Suprapubic skin (tissue), 4 donors: ENCODE measurements around the gene WWOX.

ENCODE experiments used
- CTCF ChIP-seq, 2 donors: fragments of 200-600 bp in 1 of 2; fragments of 450-650 bp in 1 of 2; sonication (generic) in 1 of 2; IDR thresholded peaks; one replicate each; pipeline ENCODE4 v1.5.1; 2016 to 2019; ENCODE audit warnings: antibody characterized with exemption in 2 of 2, mild to moderate bottlenecking in 1 of 2, moderate library complexity in 1 of 2
- POLR2A ChIP-seq, 2 donors: fragments of 450-650 bp; IDR thresholded peaks; one replicate each; pipeline ENCODE4 v1.6.1; 2017; ENCODE audit warnings: antibody characterized with exemption in 2 of 2, mild to moderate bottlenecking in 2 of 2, moderate library complexity in 2 of 2
- POLR2AphosphoS5 ChIP-seq, 3 donors: sonication (generic); formaldehyde crosslinking; IDR thresholded peaks; one replicate each; pipeline ENCODE4 v1.6.1; 2017; ENCODE audit warnings: antibody characterized with exemption in 3 of 3

DNA sequence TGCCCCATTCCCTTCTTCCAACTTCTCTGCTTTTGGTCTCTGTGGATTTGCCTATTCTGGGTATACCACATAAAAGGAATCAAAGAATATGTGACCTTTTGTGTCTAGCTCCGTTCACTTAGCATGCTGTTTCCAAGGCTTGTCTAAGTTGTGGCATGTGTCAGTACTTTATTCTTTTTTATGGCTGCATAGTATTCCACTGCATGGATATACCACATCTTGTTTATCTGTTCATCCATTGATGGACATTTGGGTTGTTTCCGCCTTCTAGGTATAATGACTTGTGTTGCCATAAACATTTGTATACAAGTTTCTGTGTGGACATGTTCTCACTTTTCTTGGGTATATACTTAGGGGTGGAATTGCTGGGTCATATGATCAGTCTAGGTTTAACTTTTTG is 1068.4 kb downstream of the WWOX start:
- no peak for TF ChIP-seq CTCF (IDR thresholded peaks at IDR 0.05)
- TF ChIP-seq POLR2AphosphoS5 (IDR thresholded peaks at IDR 0.05), result no peak
- TF ChIP-seq POLR2A (IDR thresholded peaks at IDR 0.05), result no peak
